Prostate gland (tissue), 2 donors: ENCODE measurements around the gene PLOD2. TPM values are rescaled to one million over a fixed set of nuclear protein-coding genes. Genes with fewer than 3 reads are reported as not detected.
"Not testable (repeated sequence)": the region's sequence is repeated elsewhere in the genome, so short reads cannot be mapped to it uniquely, and the experiment has no call there.

Experiments
- DNase-seq: peaks from one replicate; pipeline ENCODE4 v3.0.0-alpha.2; 2019; ENCODE audit warnings: low spot score
- H3K27ac ChIP-seq, 2 donors: fragments of 200-600 bp; sonication (generic); 2 replicates each; pipeline ENCODE4 v1.5.1; 2017 to 2019
- H3K27me3 ChIP-seq: fragments of 200-600 bp; sonication (generic); replicated peaks from 2 replicates; pipeline ENCODE4 v1.5.1; 2019; ENCODE audit not compliant: insufficient read depth
- H3K36me3 ChIP-seq, 2 donors: fragments of 200-600 bp; sonication (generic); 1 replicate in 1 of 2; 2 replicates in 1 of 2; pipeline versions ENCODE4 v1.5.1 to v1.8.1; 2017 to 2019
- H3K4me1 ChIP-seq: fragments of 200-600 bp; sonication (generic); replicated peaks from 2 replicates; pipeline ENCODE4 v1.5.1; 2019
- H3K4me3 ChIP-seq, 2 donors: fragments of 200-600 bp; sonication (generic); 2 replicates each; pipeline ENCODE4 v1.5.1; 2017 to 2019
- H3K9me3 ChIP-seq: fragments of 200-600 bp; sonication (generic); 2 replicates; pipeline ENCODE4 v1.5.1; 2017
- CTCF ChIP-seq, 4 experiments: fragments of 200-600 bp in 2 of 4; fragments of 450-650 bp in 2 of 4; sonication (generic) in 2 of 4; IDR thresholded peaks; 1 replicate in 3 of 4; 2 replicates in 1 of 4; pipeline ENCODE4 v1.5.1; 2016 to 2019; ENCODE audit warnings: antibody characterized with exemption in 4 of 4, mild to moderate bottlenecking in 2 of 4, moderate library complexity in 2 of 4
- POLR2A ChIP-seq: fragments of 450-650 bp; IDR thresholded peaks from one replicate; pipeline ENCODE4 v1.6.1; 2016; ENCODE audit warnings: antibody characterized with exemption, mild to moderate bottlenecking
- POLR2AphosphoS5 ChIP-seq: sonication (generic); formaldehyde crosslinking; IDR thresholded peaks from one replicate; pipeline ENCODE4 v1.6.1; 2017; ENCODE audit warnings: antibody characterized with exemption
- whole genome bisulfite sequencing: methylation state at CpG from one replicate; pipeline ENCODE4 v1.1.5; 2018; 5-methylcytosine and 5-hydroxymethylcytosine counted together
- intact Hi-C: fragments of 100-400 bp; cut with DNase I; formaldehyde crosslinking; loops from one replicate; pipeline ENCODE4 v1.14.2; 2022
- total RNA-seq, 2 donors: library from RNA; depleted of rRNA; stranded (reverse); fragments of >200 nt; gene quantifications; one replicate each; pipeline ENCODE4 v1.1.0, GENCODE V29; 2016

Gene PLOD2
- total RNA-seq, 2 donors from 2014 or later, result 10.7 to 14.6 TPM

DNA sequence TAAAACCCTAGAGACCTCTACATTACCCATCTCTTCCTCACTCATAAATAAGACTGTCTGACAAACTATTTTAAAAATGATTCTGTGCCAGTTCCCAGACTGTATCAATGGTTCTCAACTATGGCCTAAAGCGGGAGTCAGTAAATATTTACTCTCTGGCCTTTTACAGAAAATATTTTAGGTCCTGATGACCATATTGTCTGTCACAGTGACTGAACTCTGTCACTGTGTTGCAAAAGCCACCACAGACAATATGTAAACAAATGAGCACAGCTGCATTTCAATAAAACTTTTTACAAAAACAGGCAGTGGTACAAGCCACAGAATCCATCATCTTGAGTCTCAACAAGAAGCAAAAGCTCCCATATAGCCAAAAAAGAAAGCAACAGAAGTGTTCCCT, 45.4 kb downstream of the PLOD2 start:
- WGBS, result 53% methylated on average over 1 of the region's 1 CpG
- DNase-seq, result no peak
- Histone ChIP-seq H3K27me3 (no peaks in the 10 kb centered on the region), H3K4me1 (no peaks in the 10 kb centered on the region), H3K9me3 (no peaks in the 10 kb centered on the region), H3K27ac (no peak overlapping the region), H3K36me3 (no peaks in the 10 kb centered on the region), H3K4me3 (no peak overlapping the region)
- intact Hi-C loops, result no loop called here
- TF ChIP-seq CTCF (IDR thresholded peaks at IDR 0.05) (no peak), POLR2AphosphoS5 (no peak), POLR2A (no peak)

DNA sequence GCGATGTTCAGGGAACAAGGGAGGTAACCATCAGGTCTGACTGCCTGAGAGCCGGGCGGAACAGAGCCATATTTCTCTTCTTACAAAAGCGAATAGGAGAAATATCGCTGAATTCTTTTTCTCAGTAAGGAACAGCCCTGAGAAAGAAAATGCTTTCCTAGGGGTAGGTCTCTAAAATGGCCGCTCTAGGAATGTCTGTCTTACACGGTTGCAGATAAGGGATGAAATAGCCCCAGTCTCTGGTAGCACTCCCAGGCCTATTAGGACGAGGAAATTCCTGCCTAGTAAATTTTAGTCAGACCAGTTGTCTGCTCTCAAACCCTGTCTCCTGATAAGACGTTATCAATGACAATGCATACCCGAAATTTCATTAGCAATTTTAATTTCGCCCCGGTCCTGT, 47.2 kb downstream of the PLOD2 start:
- H3K27me3 ChIP-seq, intact Hi-C loops: not testable (repeated sequence)
- 94% methylated on average over 12 of the region's 12 CpGs for WGBS

GRCh38 chr3:146111337-146111736, 49.6 kb downstream of the PLOD2 start:
- Histone ChIP-seq H3K4me3 (no peak overlapping the region), H3K9me3 (no peaks in the 10 kb centered on the region), H3K27ac (no peak overlapping the region), H3K36me3 (no peaks in the 10 kb centered on the region), H3K27me3 (no peaks in the 10 kb centered on the region), H3K4me1 (no peaks in the 10 kb centered on the region)
- no peak for DNase-seq
- TF ChIP-seq POLR2AphosphoS5 (no peak), CTCF (IDR thresholded peaks at IDR 0.05) (no peak), POLR2A (no peak)
- intact Hi-C loops, result no loop called here

More for the DNA sequence above, 47.2 kb downstream of the PLOD2 start:
- not testable (repeated sequence) for H3K4me3 ChIP-seq, DNase-seq, H3K9me3 ChIP-seq, H3K4me1 ChIP-seq, H3K27ac ChIP-seq, H3K36me3 ChIP-seq

- H3K9me3 ChIP-seq, result no peaks in the 10 kb centered on the region
- no peak overlapping the region for H3K4me3 ChIP-seq
- TF ChIP-seq POLR2A (no peak), CTCF (IDR thresholded peaks at IDR 0.05) (no peak), POLR2AphosphoS5 (no peak)
- H3K27me3 ChIP-seq, result no peaks in the 10 kb centered on the region
- no peaks in the 10 kb centered on the region for H3K4me1 ChIP-seq
- WGBS, result 91% methylated on average over 1 of the region's 1 CpG
- H3K36me3 ChIP-seq, result no peaks in the 10 kb centered on the region
- DNase-seq, result no peak
- intact Hi-C loops, result no loop called here
- H3K27ac ChIP-seq, result no peak overlapping the region
Measured at GRCh38 chr3:146110161-146110560, 50.8 kb downstream of the PLOD2 start.

- no peaks in the 10 kb centered on the region for H3K27me3 ChIP-seq
- H3K27ac ChIP-seq, result no peak overlapping the region
- H3K4me3 ChIP-seq, result no peak overlapping the region
- intact Hi-C loops, result no loop called here
- no peaks in the 10 kb centered on the region for H3K9me3 ChIP-seq
- TF ChIP-seq POLR2AphosphoS5 (no peak), POLR2A (no peak), CTCF (IDR thresholded peaks at IDR 0.05) (no peak)
- DNase-seq, result no peak
- H3K4me1 ChIP-seq, result no peaks in the 10 kb centered on the region
- WGBS, result 75% methylated on average over 5 of the region's 5 CpGs
- H3K36me3 ChIP-seq, result no peaks in the 10 kb centered on the region
Measured at GRCh38 chr3:146106986-146107385, 54.0 kb downstream of the PLOD2 start.
